PC-9 (cell line): Measurements from ENCODE around the gene EPHB3. TPM values are rescaled to one million over a fixed set of nuclear protein-coding genes. Genes with fewer than 3 reads are reported as not detected.

Source experiments
- BruUV-seq: library from RNA; stranded (reverse); fragments of 400-500 nt; replicated peaks from 2 replicates; lab custom pipeline; 2021; lab: Mats Ljungman, UMichigan
- CTCF ChIA-PET: fragments of 300-600 bp; sonication (Branson Sonifier 250); formaldehyde crosslinking; loops from one replicate; lab custom pipeline; 2022; ENCODE audit warnings: antibody characterized with exemption; lab: Charles Lee
- POLR2A ChIA-PET: fragments of 300-600 bp; sonication (Branson Sonifier 250); formaldehyde crosslinking; loops from one replicate; lab custom pipeline; 2022; ENCODE audit warnings: antibody characterized with exemption; ENCODE audit not compliant: unreplicated experiment; lab: Charles Lee
- DNase-seq, 2 experiments: peaks; one replicate each; pipeline versions ENCODE4 v3.0.0 to v3.0.0-alpha.2; 2015 to 2022; ENCODE audit warnings: mixed read lengths in 1 of 2
- H2AFZ ChIP-seq: fragments of 200-600 bp; sonication (generic); 2 replicates; pipeline ENCODE4 v1.8.1; 2017; ENCODE audit warnings: antibody characterized with exemption
- H3F3A ChIP-seq: fragments of 200-600 bp; sonication (generic); 2 replicates; pipeline ENCODE4 v1.8.1; 2017; ENCODE audit warnings: antibody characterized with exemption, mild to moderate bottlenecking, low read depth; ENCODE audit not compliant: insufficient read depth
- H3K27ac ChIP-seq: fragments of 200-600 bp; sonication (generic); 2 replicates; pipeline ENCODE4 v1.6.1; 2016; ENCODE audit warnings: mixed run types
- H3K27me3 ChIP-seq: fragments of 200-600 bp; sonication (generic); 2 replicates; pipeline ENCODE4 v1.6.1; 2016; ENCODE audit warnings: low read depth, mixed run types; ENCODE audit not compliant: insufficient read depth
- H3K36me3 ChIP-seq: fragments of 200-600 bp; sonication (generic); 2 replicates; pipeline ENCODE4 v1.6.1; 2016; ENCODE audit warnings: low read depth, mixed run types
- H3K4me1 ChIP-seq: fragments of 200-600 bp; sonication (generic); replicated peaks from 2 replicates; pipeline ENCODE4 v1.6.1; 2016; ENCODE audit warnings: mixed run types; ENCODE audit not compliant: insufficient read depth
- H3K4me2 ChIP-seq: fragments of 200-600 bp; sonication (generic); 2 replicates; pipeline ENCODE4 v1.6.1; 2017; ENCODE audit warnings: mixed run types
- H3K4me3 ChIP-seq: fragments of 200-600 bp; sonication (generic); 2 replicates; pipeline ENCODE4 v1.6.1; 2016; ENCODE audit warnings: mixed run types
- H3K79me2 ChIP-seq: fragments of 200-600 bp; sonication (generic); 2 replicates; pipeline ENCODE4 v1.6.1; 2017; ENCODE audit warnings: low read depth, mixed run types
- H3K9me2 ChIP-seq: fragments of 200-600 bp; sonication (generic); 2 replicates; pipeline ENCODE4 v1.8.1; 2017; ENCODE audit warnings: mild to moderate bottlenecking; ENCODE audit not compliant: insufficient read depth
- H3K9me3 ChIP-seq: fragments of 200-600 bp; sonication (generic); 2 replicates; pipeline ENCODE4 v1.8.1; 2016; ENCODE audit warnings: low read depth; ENCODE audit not compliant: insufficient read depth
- H4K20me1 ChIP-seq: fragments of 200-600 bp; sonication (generic); 2 replicates; pipeline ENCODE4 v1.8.1; 2017; ENCODE audit not compliant: insufficient read depth
- CTCF ChIP-seq: fragments of 200-600 bp; sonication (generic); conservative IDR thresholded peaks from 2 replicates; pipeline ENCODE4 v1.6.1; 2017; ENCODE audit warnings: mixed run types, antibody characterized with exemption, mild to moderate bottlenecking, moderate library complexity
- EZH2 ChIP-seq: fragments of 200-600 bp; sonication (generic); IDR thresholded peaks from 2 replicates; pipeline ENCODE4 v1.8.0; 2017; ENCODE audit warnings: antibody characterized with exemption, low read depth
- intact Hi-C: fragments of 100-400 bp; cut with micrococcal nuclease; formaldehyde crosslinking; loops from one replicate; pipeline ENCODE4 v1.10.0; 2022; ENCODE audit not compliant: unreplicated experiment
- total RNA-seq: library from RNA; stranded (reverse); gene quantifications from 2 replicates; pipeline ENCODE4 v1.2.3, GENCODE V29; 2021

EPHB3 gene
- total RNA-seq, 1 experiment from 2014 or later: 15.7 TPM

DNA sequence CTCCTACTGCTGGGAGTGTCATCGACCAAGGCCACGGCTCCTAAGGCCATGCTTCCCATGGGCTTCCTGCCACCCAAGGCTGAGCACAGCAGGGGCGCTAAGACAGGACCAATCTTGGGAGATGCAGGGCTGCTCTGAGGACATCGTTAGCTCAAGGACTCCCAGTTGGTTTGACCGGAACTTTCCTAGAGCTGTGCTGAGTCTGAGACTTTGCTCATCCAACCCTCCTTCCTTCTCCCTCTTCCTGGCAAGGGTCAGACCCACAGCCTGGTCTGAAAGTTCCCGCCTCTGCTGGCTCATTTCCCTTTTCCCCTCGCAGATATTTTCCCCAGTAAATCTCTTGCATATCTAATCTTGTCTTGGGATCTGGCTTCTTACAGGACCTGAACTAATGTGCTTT is 57.2 kb downstream of the EPHB3 start:
- no TSS peak for BruUV-seq
- no peak overlapping the region for H2AFZ ChIP-seq
- H3K27me3 ChIP-seq: peaks cover 9% of the 10 kb centered on the region; the same call in 1 of the 2 replicates
- TF ChIP-seq EZH2: no peak
- TF ChIP-seq CTCF: no peak
- H3K36me3 ChIP-seq: no peaks in the 10 kb centered on the region
- DNase-seq: no peak
- intact Hi-C loops: no loop called here
- peaks cover 9% of the 10 kb centered on the region for H3K4me1 ChIP-seq
- no peak overlapping the region for H3K4me2 ChIP-seq
- no peaks in the 10 kb centered on the region for H3K79me2 ChIP-seq
- no peaks in the 10 kb centered on the region for H3K9me2 ChIP-seq
- no peak overlapping the region for H3K27ac ChIP-seq
- CTCF ChIA-PET: interaction anchor here (0.6 kb wide), 1 partner anchor 23 kb away, joined by 4 read pairs; no protein-coding TSS in a partner anchor
- no peaks in the 10 kb centered on the region for H4K20me1 ChIP-seq
- no peak overlapping the region for H3K4me3 ChIP-seq
- H3K9me3 ChIP-seq: no peaks in the 10 kb centered on the region
- POLR2A ChIA-PET: no interaction called here
- no peaks in the 10 kb centered on the region for H3F3A ChIP-seq

DNA sequence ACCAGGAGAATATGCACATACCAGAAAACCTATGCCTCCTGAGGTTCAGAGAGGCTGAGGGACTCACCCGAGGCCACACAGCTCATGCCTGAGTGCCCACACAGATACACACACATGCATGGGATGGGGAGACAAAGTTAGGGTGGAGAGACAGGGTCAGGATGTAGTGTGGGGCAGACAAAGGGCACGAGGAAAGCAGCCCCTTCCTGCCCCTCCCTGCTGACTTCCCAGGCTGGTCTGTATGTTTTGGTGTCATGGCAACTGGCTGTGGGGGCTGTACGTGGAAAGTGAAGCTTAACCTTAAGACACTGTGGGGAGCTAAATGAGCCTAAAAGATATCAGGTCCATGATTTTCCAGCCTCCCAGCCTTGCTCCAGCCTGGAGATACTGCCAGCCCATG is 57.8 kb downstream of the EPHB3 start:
- CTCF ChIA-PET: interaction anchor here (0.6 kb wide), 1 partner anchor 23 kb away, joined by 4 read pairs; no protein-coding TSS in a partner anchor
- intact Hi-C loops: no loop called here
- POLR2A ChIA-PET: no interaction called here

GRCh38 chr3:184619787-184620430 is 58.3 kb downstream of the EPHB3 start:
- POLR2A ChIA-PET: no interaction called here
- H3K9me3 ChIP-seq: no peaks in the 10 kb centered on the region
- intact Hi-C loops: no loop called here
- no peaks in the 10 kb centered on the region for H3K9me2 ChIP-seq
- H3K27me3 ChIP-seq: peaks cover 9% of the 10 kb centered on the region; the same call in 1 of the 2 replicates
- no peak for DNase-seq
- no peaks in the 10 kb centered on the region for H3K36me3 ChIP-seq
- H3K27ac ChIP-seq: no peak overlapping the region
- no peaks in the 10 kb centered on the region for H4K20me1 ChIP-seq
- BruUV-seq: no TSS peak
- no peak overlapping the region for H2AFZ ChIP-seq
- TF ChIP-seq CTCF (no peak), EZH2 (no peak)
- no peaks in the 10 kb centered on the region for H3F3A ChIP-seq
- peaks cover 9% of the 10 kb centered on the region for H3K4me1 ChIP-seq
- no peaks in the 10 kb centered on the region for H3K79me2 ChIP-seq
- H3K4me2 ChIP-seq: no peak overlapping the region
- no peak overlapping the region for H3K4me3 ChIP-seq
- CTCF ChIA-PET: no interaction called here

More for the DNA sequence above, 57.8 kb downstream of the EPHB3 start:
- Histone ChIP-seq H3K4me3 (no peak overlapping the region), H3K27ac (no peak overlapping the region), H2AFZ (no peak overlapping the region), H3K4me2 (no peak overlapping the region), H3K36me3 (no peaks in the 10 kb centered on the region), H3K79me2 (no peaks in the 10 kb centered on the region), H3K27me3 (peaks cover 9% of the 10 kb centered on the region; the same call in 1 of the 2 replicates), H3F3A (no peaks in the 10 kb centered on the region), H3K9me2 (no peaks in the 10 kb centered on the region), H3K4me1 (peaks cover 9% of the 10 kb centered on the region), H4K20me1 (no peaks in the 10 kb centered on the region), H3K9me3 (no peaks in the 10 kb centered on the region)
- no peak for TF ChIP-seq CTCF
- TF ChIP-seq EZH2: no peak
- BruUV-seq: no TSS peak
- no peak for DNase-seq
